IMR-90 (cell line): ENCODE measurements around the gene MSH2.

Source experiments
- BHLHE40 ChIP-seq: fragments of 150-350 bp; IDR thresholded peaks from 2 replicates; pipeline ENCODE4 v1.6.1; 2016; ENCODE audit warnings: mild to moderate bottlenecking, low read depth, low read length
- FOS ChIP-seq: fragments of 150-350 bp; IDR thresholded peaks from 2 replicates; pipeline ENCODE4 v1.6.1; 2016; ENCODE audit warnings: low read depth, low read length
- MAZ ChIP-seq: IDR thresholded peaks from 2 replicates; pipeline ENCODE4 v1.6.1; 2012; ENCODE audit warnings: low read depth, mild to moderate bottlenecking, low read length, improper control_type of control experiment, moderate library complexity, borderline replicate concordance
- MXI1 ChIP-seq: IDR thresholded peaks from 2 replicates; pipeline ENCODE4 v1.6.1; 2012; ENCODE audit warnings: low read depth, mild to moderate bottlenecking, low read length, moderate library complexity, borderline replicate concordance
- POLR2A ChIP-seq: IDR thresholded peaks from 2 replicates; pipeline ENCODE4 v1.6.1; 2012; ENCODE audit warnings: mild to moderate bottlenecking, low read depth, low read length
- RAD21 ChIP-seq: IDR thresholded peaks from 2 replicates; pipeline ENCODE4 v1.6.1; 2012; ENCODE audit warnings: low read length, improper control_type of control experiment
- RCOR1 ChIP-seq: IDR thresholded peaks from 2 replicates; pipeline ENCODE4 v1.6.1; 2012; ENCODE audit warnings: mild to moderate bottlenecking, low read length, improper control_type of control experiment; ENCODE audit not compliant: insufficient replicate concordance
- SMC3 ChIP-seq: fragments of 150-350 bp; IDR thresholded peaks from 2 replicates; pipeline ENCODE4 v1.6.1; 2016; ENCODE audit warnings: low read depth, mild to moderate bottlenecking, antibody characterized with exemption, low read length, moderate library complexity
- TF ChIP-seq, protein P1 (sequence below): conservative IDR thresholded peaks from 2 replicates; pipeline ENCODE4 v1.5.1; 2012; ENCODE audit warnings: mild to moderate bottlenecking, low read depth, low read length, improper control_type of control experiment
- TF ChIP-seq, protein P2 (sequence below): fragments of 150-350 bp; IDR thresholded peaks from 2 replicates; pipeline ENCODE4 v1.6.1; 2016; ENCODE audit warnings: low read depth, mild to moderate bottlenecking, low read length, moderate library complexity, borderline replicate concordance
- TF ChIP-seq, protein P3 (sequence below): fragments of 150-350 bp; IDR thresholded peaks from 2 replicates; pipeline ENCODE4 v1.6.1; 2017; ENCODE audit warnings: mild to moderate bottlenecking, antibody characterized with exemption, low read length, low read depth

DNA sequence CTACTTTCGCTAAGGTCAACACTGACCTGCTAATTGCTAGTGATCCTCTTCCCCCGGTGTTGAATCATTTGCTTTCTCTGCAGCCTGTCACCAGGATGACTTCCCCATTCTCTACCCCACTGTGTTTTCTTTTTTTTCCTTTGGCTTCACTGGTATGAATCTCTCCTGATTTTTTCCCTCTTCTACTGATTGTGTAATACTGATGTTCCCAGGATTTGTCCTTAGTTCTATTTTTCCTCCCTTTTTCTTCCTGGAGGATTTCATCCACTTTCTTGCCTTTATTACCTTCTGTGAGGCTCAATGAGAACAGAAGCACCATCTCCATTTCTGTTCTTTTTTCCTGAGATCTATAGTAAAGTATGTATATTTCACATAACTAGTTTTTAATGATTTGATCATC, 14.1 kb upstream of the MSH2 start:
- TF ChIP-seq, protein P1, sequence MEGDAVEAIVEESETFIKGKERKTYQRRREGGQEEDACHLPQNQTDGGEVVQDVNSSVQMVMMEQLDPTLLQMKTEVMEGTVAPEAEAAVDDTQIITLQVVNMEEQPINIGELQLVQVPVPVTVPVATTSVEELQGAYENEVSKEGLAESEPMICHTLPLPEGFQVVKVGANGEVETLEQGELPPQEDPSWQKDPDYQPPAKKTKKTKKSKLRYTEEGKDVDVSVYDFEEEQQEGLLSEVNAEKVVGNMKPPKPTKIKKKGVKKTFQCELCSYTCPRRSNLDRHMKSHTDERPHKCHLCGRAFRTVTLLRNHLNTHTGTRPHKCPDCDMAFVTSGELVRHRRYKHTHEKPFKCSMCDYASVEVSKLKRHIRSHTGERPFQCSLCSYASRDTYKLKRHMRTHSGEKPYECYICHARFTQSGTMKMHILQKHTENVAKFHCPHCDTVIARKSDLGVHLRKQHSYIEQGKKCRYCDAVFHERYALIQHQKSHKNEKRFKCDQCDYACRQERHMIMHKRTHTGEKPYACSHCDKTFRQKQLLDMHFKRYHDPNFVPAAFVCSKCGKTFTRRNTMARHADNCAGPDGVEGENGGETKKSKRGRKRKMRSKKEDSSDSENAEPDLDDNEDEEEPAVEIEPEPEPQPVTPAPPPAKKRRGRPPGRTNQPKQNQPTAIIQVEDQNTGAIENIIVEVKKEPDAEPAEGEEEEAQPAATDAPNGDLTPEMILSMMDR, result no peak
- TF ChIP-seq RAD21 (no peak), MAZ (no peak), POLR2A (no peak), SMC3 (no peak), BHLHE40 (no peak), RCOR1 (no peak), FOS (no peak), MXI1 (no peak)
- TF ChIP-seq, protein P2, sequence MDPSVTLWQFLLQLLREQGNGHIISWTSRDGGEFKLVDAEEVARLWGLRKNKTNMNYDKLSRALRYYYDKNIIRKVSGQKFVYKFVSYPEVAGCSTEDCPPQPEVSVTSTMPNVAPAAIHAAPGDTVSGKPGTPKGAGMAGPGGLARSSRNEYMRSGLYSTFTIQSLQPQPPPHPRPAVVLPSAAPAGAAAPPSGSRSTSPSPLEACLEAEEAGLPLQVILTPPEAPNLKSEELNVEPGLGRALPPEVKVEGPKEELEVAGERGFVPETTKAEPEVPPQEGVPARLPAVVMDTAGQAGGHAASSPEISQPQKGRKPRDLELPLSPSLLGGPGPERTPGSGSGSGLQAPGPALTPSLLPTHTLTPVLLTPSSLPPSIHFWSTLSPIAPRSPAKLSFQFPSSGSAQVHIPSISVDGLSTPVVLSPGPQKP, result no peak
- TF ChIP-seq, protein P3, sequence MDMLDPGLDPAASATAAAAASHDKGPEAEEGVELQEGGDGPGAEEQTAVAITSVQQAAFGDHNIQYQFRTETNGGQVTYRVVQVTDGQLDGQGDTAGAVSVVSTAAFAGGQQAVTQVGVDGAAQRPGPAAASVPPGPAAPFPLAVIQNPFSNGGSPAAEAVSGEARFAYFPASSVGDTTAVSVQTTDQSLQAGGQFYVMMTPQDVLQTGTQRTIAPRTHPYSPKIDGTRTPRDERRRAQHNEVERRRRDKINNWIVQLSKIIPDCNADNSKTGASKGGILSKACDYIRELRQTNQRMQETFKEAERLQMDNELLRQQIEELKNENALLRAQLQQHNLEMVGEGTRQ, result no peak
